HL-60 (cell line): ENCODE measurements around the gene APOOL.

Experiments
- DNase-seq, 2 experiments: peaks; one replicate each; pipeline ENCODE4 v3.0.0-alpha.2; 2010 to 2020; ENCODE audit warnings: low read depth in 1 of 2, low spot score in 1 of 2
- H3K27ac ChIP-seq: fragments of 250-450 bp; sonication (Bioruptor Pico); replicated peaks from 2 replicates; pipeline ENCODE4 v1.5.1; 2020; ENCODE audit warnings: mild to moderate bottlenecking, moderate library complexity
- H3K27me3 ChIP-seq: fragments of 250-450 bp; sonication (Bioruptor Pico); 2 replicates; pipeline ENCODE4 v1.5.1; 2021; ENCODE audit warnings: mild to moderate bottlenecking, moderate library complexity; ENCODE audit not compliant: insufficient read depth, poor library complexity, severe bottlenecking
- H3K4me3 ChIP-seq: replicated peaks from 2 replicates; pipeline ENCODE4 v1.5.1; 2011; ENCODE audit warnings: mild to moderate bottlenecking, control low read depth, low read length; ENCODE audit not compliant: insufficient read depth
- CTCF ChIP-seq: IDR thresholded peaks from one replicate; pipeline ENCODE4 v1.5.1; 2011; ENCODE audit warnings: low read length, control low read depth, inconsistent platforms; ENCODE audit not compliant: insufficient read depth
- GABPA ChIP-seq: IDR thresholded peaks from 2 replicates; pipeline ENCODE4 v1.6.1; 2012; ENCODE audit warnings: low read depth
- POLR2AphosphoS5 ChIP-seq: IDR thresholded peaks from 2 replicates; pipeline ENCODE4 v1.6.1; 2012; ENCODE audit warnings: low read depth
- REST ChIP-seq: IDR thresholded peaks from 2 replicates; pipeline ENCODE4 v1.6.1; 2012; ENCODE audit warnings: low read depth; ENCODE audit not compliant: insufficient replicate concordance
- SPI1 ChIP-seq: IDR thresholded peaks from 2 replicates; pipeline ENCODE4 v1.6.1; 2012; ENCODE audit warnings: low read depth, mild to moderate bottlenecking, borderline replicate concordance

Gene APOOL

GRCh38 chrX:85026170-85026569, 22.5 kb downstream of the APOOL start:
- Histone ChIP-seq H3K4me3 (no peak overlapping the region), H3K27ac (no peak overlapping the region), H3K27me3 (no peaks in the 10 kb centered on the region)
- TF ChIP-seq CTCF: no peak
- DNase-seq: no peak

- no peak for DNase-seq
- no peaks in the 10 kb centered on the region for H3K27me3 ChIP-seq
- no peak overlapping the region for H3K27ac ChIP-seq
- no peak for TF ChIP-seq POLR2AphosphoS5
- no peak for TF ChIP-seq CTCF
- TF ChIP-seq GABPA: no peak
- TF ChIP-seq SPI1: no peak
- no peak for TF ChIP-seq REST
- H3K4me3 ChIP-seq: no peak overlapping the region
Observed at GRCh38 chrX:85029043-85029442, 25.4 kb downstream of the APOOL start.

- no peak overlapping the region for H3K27ac ChIP-seq
- H3K4me3 ChIP-seq: no peak overlapping the region
- no peak for TF ChIP-seq CTCF
- DNase-seq: no peak
- no peaks in the 10 kb centered on the region for H3K27me3 ChIP-seq
Observed at GRCh38 chrX:85031505-85031904, 27.8 kb downstream of the APOOL start.

- DNase-seq: no peak
- no peaks in the 10 kb centered on the region for H3K27me3 ChIP-seq
- H3K27ac ChIP-seq: no peak overlapping the region
- no peak overlapping the region for H3K4me3 ChIP-seq
- TF ChIP-seq SPI1 (no peak), REST (no peak), GABPA (no peak), POLR2AphosphoS5 (no peak), CTCF (no peak)
Observed at GRCh38 chrX:85037114-85037513, 33.4 kb downstream of the APOOL start.
